Effector CD4-positive, alpha-beta T cell (primary cell): ENCODE measurements around the gene DOCK1.

Source experiments
- DNase-seq: peaks from one replicate; pipeline ENCODE4 v3.0.0-alpha.2; 2020

DOCK1 gene

DNA sequence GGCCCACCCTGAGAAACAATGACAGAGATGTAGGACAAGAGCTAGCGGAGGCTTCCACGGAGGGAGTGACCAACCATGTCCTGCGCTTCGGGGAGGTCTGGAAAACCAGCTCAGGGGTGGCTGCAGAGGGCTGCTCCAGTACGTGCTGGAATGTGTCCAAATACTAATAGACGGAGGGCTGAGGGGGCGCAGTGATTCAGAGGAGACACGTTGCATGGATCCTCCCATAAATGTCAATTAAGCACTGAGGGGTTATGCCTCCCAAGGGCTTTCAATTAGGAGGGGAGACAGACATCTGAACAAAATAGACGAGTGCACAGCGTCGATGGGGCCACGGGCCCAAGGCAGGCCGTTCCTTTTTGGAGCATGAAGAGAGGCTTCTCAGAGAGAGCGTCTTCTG lies 592.9 kb downstream of the DOCK1 start:
- DNase-seq, result no peak

DNA sequence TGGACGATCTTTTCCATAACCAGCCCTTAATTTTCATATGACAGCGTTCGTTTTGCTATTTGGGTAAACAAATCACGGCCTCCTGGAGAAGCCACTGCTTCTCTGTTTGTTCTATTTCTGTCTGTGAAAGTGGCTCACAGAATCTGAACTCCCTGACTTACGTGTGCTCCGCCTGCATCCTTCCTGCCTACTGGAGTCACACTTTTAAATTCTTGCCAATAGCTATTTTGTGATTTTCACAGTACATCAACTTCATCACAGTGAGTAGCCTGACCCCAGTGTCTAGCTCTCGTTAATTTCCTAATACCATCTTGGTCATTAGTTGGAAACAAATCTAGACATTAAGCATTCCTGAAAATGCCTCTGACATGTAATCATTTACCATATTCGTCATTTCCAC lies 594.9 kb downstream of the DOCK1 start:
- no peak for DNase-seq
